SK-N-SH treated with all-trans-retinoic acid at 6 μM for 48 hours (cell line): ENCODE results near the gene CDC42BPB.

ENCODE experiments used
- CSDC2 ChIP-seq: fragments of 250-450 bp; sonication (Bioruptor Pico); IDR thresholded peaks from 2 replicates; pipeline ENCODE4 v1.5.0; 2020; ENCODE audit warnings: mild to moderate bottlenecking, moderate library complexity
- ESRRG ChIP-seq: fragments of 250-450 bp; sonication (Bioruptor Pico); IDR thresholded peaks from 2 replicates; pipeline ENCODE4 v1.6.1; 2021; ENCODE audit warnings: mild to moderate bottlenecking
- RARB ChIP-seq: fragments of 250-450 bp; sonication (Bioruptor Pico); IDR thresholded peaks from 2 replicates; pipeline ENCODE4 v1.8.0; 2021; ENCODE audit warnings: mild to moderate bottlenecking, moderate library complexity
- SNAI2 ChIP-seq: fragments of 250-450 bp; sonication (Bioruptor Pico); IDR thresholded peaks from 2 replicates; pipeline ENCODE4 v1.5.0; 2020; ENCODE audit warnings: mild to moderate bottlenecking, moderate library complexity
- ZFP3 ChIP-seq: fragments of 250-450 bp; sonication (Bioruptor Pico); IDR thresholded peaks from 2 replicates; pipeline ENCODE4 v1.5.0; 2020; ENCODE audit warnings: mild to moderate bottlenecking, moderate library complexity
- ZFP30 ChIP-seq: fragments of 450-650 bp; formaldehyde crosslinking; IDR thresholded peaks from 2 replicates; pipeline ENCODE4 v1.5.0; 2022; ENCODE audit warnings: mild to moderate bottlenecking, moderate library complexity
- TF ChIP-seq, protein P1 (sequence below): fragments of 250-450 bp; sonication (Bioruptor Pico); IDR thresholded peaks from 2 replicates; pipeline ENCODE4 v1.5.1; 2020; ENCODE audit warnings: low read depth, mild to moderate bottlenecking, moderate library complexity

DNA sequence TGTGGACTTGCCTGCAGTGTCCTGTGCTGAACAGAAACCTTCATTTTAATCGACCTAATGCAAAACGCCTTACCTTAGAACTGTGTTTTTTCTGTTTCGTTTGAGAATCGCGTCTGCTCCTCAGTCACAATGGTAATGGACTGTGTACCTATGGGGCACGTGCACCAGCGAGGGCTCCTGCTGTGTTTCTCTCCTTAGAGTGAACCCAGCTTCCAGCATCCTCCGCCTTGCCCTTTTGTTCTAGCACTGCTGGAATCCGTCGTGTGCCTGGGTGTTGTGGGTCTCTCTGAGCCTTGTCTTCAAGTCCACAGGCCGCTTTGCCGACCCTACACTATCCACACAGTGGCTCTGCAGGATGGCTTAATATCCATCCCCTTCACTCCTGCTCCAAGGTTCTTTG is 131.2 kb downstream of the CDC42BPB start:
- TF ChIP-seq RARB (CRISPR knock-in tag) (no peak), ZFP30 (CRISPR knock-in tag) (no peak), ESRRG (no peak), CSDC2 (CRISPR knock-in tag) (no peak), ZFP3 (no peak), SNAI2 (CRISPR knock-in tag) (no peak)
- TF ChIP-seq, protein P1, sequence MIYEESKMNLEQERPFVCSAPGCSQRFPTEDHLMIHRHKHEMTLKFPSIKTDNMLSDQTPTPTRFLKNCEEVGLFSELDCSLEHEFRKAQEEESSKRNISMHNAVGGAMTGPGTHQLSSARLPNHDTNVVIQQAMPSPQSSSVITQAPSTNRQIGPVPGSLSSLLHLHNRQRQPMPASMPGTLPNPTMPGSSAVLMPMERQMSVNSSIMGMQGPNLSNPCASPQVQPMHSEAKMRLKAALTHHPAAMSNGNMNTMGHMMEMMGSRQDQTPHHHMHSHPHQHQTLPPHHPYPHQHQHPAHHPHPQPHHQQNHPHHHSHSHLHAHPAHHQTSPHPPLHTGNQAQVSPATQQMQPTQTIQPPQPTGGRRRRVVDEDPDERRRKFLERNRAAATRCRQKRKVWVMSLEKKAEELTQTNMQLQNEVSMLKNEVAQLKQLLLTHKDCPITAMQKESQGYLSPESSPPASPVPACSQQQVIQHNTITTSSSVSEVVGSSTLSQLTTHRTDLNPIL (CRISPR knock-in tag) = no peak
